T-helper 2 cell treated with Interferon-gamma antibody and Interleukin-4, amounts not matched to agents 5 μg/mL and 100 μg/mL, for 36 hours (primary cell): ENCODE results near the gene VGLL4.

Experiments
- DNase-seq: peaks from one replicate; pipeline ENCODE4 v3.0.0; 2021; ENCODE audit warnings: low spot score
- H3K27ac Mint-ChIP-seq: one replicate; pipeline ENCODE4 v1.8.0; 2021; ENCODE audit warnings: mild to moderate bottlenecking, mixed read lengths
- H3K27me3 Mint-ChIP-seq: one replicate; pipeline ENCODE4 v1.8.0; 2021; ENCODE audit warnings: low read depth, mixed read lengths
- H3K36me3 Mint-ChIP-seq: one replicate; pipeline ENCODE4 v1.8.0; 2021; ENCODE audit warnings: low read depth, mixed read lengths
- H3K4me1 Mint-ChIP-seq: one replicate; pipeline ENCODE4 v1.8.0; 2021; ENCODE audit warnings: low read depth, mixed read lengths
- H3K4me3 Mint-ChIP-seq: one replicate; pipeline ENCODE4 v1.8.0; 2022; ENCODE audit warnings: mild to moderate bottlenecking, moderate library complexity, mixed read lengths
- H3K9me3 Mint-ChIP-seq: one replicate; pipeline ENCODE4 v1.8.0; 2021; ENCODE audit warnings: mixed read lengths

The VGLL4 gene

GRCh38 chr3:11560746-11561145 lies 83.0 kb downstream of the VGLL4 start:
- H3K27me3 Mint-ChIP-seq, result no peaks in the 10 kb centered on the region
- DNase-seq, result no peak
- no peak overlapping the region for H3K27ac Mint-ChIP-seq
- H3K36me3 Mint-ChIP-seq, result peaks cover 32% of the 10 kb centered on the region
- no peak overlapping the region for H3K4me3 Mint-ChIP-seq
- peaks cover 2% of the 10 kb centered on the region for H3K4me1 Mint-ChIP-seq
- H3K9me3 Mint-ChIP-seq, result no peaks in the 10 kb centered on the region

GRCh38 chr3:11559816-11560633 lies 83.7 kb downstream of the VGLL4 start:
- H3K4me1 Mint-ChIP-seq, result peaks cover 2% of the 10 kb centered on the region
- H3K9me3 Mint-ChIP-seq, result no peaks in the 10 kb centered on the region
- DNase-seq, result no peak
- peak overlapping the region; percentile 60 for H3K27ac Mint-ChIP-seq
- no peaks in the 10 kb centered on the region for H3K27me3 Mint-ChIP-seq
- H3K4me3 Mint-ChIP-seq, result no peak overlapping the region
- peaks cover 33% of the 10 kb centered on the region for H3K36me3 Mint-ChIP-seq

- no peaks in the 10 kb centered on the region for H3K9me3 Mint-ChIP-seq
- peaks cover 2% of the 10 kb centered on the region for H3K4me1 Mint-ChIP-seq
- peaks cover 35% of the 10 kb centered on the region for H3K36me3 Mint-ChIP-seq
- peak overlapping the region; percentile 60 for H3K27ac Mint-ChIP-seq
- H3K4me3 Mint-ChIP-seq, result no peak overlapping the region
- no peaks in the 10 kb centered on the region for H3K27me3 Mint-ChIP-seq
- no peak for DNase-seq
Measured at GRCh38 chr3:11558918-11559815, 84.5 kb downstream of the VGLL4 start.

- Mint-ChIP-seq H3K4me3 (no peak overlapping the region), H3K4me1 (peaks cover 2% of the 10 kb centered on the region), H3K27ac (no peak overlapping the region), H3K27me3 (no peaks in the 10 kb centered on the region), H3K36me3 (peaks cover 28% of the 10 kb centered on the region), H3K9me3 (no peaks in the 10 kb centered on the region)
- DNase-seq, result no peak
Measured at GRCh38 chr3:11558411-11558903, 85.3 kb downstream of the VGLL4 start.

GRCh38 chr3:11558002-11558401 lies 85.7 kb downstream of the VGLL4 start:
- H3K27me3 Mint-ChIP-seq, result no peaks in the 10 kb centered on the region
- DNase-seq, result no peak
- H3K4me3 Mint-ChIP-seq, result no peak overlapping the region
- H3K4me1 Mint-ChIP-seq, result peaks cover 2% of the 10 kb centered on the region
- peaks cover 29% of the 10 kb centered on the region for H3K36me3 Mint-ChIP-seq
- peak overlapping the region; percentile 50 for H3K27ac Mint-ChIP-seq
- H3K9me3 Mint-ChIP-seq, result no peaks in the 10 kb centered on the region

- Mint-ChIP-seq H3K27ac (no peak overlapping the region), H3K36me3 (peaks cover 30% of the 10 kb centered on the region)
- DNase-seq, result no peak
Measured at GRCh38 chr3:11556851-11557644, 86.7 kb downstream of the VGLL4 start.

GRCh38 chr3:11555881-11556633 lies 87.7 kb downstream of the VGLL4 start:
- Mint-ChIP-seq H3K27ac (no peak overlapping the region), H3K36me3 (peaks cover 30% of the 10 kb centered on the region), H3K4me1 (peaks cover 2% of the 10 kb centered on the region)

More at GRCh38 chr3:11556851-11557644, 86.7 kb downstream of the VGLL4 start:
- no peaks in the 10 kb centered on the region for H3K9me3 Mint-ChIP-seq
- H3K27me3 Mint-ChIP-seq, result no peaks in the 10 kb centered on the region
- no peak overlapping the region for H3K4me3 Mint-ChIP-seq
- H3K4me1 Mint-ChIP-seq, result peaks cover 2% of the 10 kb centered on the region

GRCh38 chr3:11555211-11555782 lies 88.4 kb downstream of the VGLL4 start:
- DNase-seq, result no peak
- Mint-ChIP-seq H3K4me1 (peaks cover 2% of the 10 kb centered on the region), H3K27ac (no peak overlapping the region), H3K27me3 (no peaks in the 10 kb centered on the region), H3K4me3 (no peak overlapping the region), H3K36me3 (peaks cover 30% of the 10 kb centered on the region), H3K9me3 (no peaks in the 10 kb centered on the region)

More at GRCh38 chr3:11555881-11556633, 87.7 kb downstream of the VGLL4 start:
- H3K4me3 Mint-ChIP-seq, result no peak overlapping the region
- no peaks in the 10 kb centered on the region for H3K27me3 Mint-ChIP-seq
- H3K9me3 Mint-ChIP-seq, result no peaks in the 10 kb centered on the region
- DNase-seq, result no peak

GRCh38 chr3:11554666-11555065 lies 89.0 kb downstream of the VGLL4 start:
- H3K36me3 Mint-ChIP-seq, result peaks cover 26% of the 10 kb centered on the region
- no peak for DNase-seq
- no peaks in the 10 kb centered on the region for H3K27me3 Mint-ChIP-seq
- peak overlapping the region; percentile 6 for H3K27ac Mint-ChIP-seq
- no peak overlapping the region for H3K4me3 Mint-ChIP-seq
- H3K9me3 Mint-ChIP-seq, result no peaks in the 10 kb centered on the region
- peaks cover 2% of the 10 kb centered on the region for H3K4me1 Mint-ChIP-seq

- DNase-seq, result no peak
- Mint-ChIP-seq H3K4me3 (no peak overlapping the region), H3K36me3 (peaks cover 26% of the 10 kb centered on the region)
Measured at GRCh38 chr3:11554236-11554610, 89.5 kb downstream of the VGLL4 start.

GRCh38 chr3:11553436-11554235 lies 90.1 kb downstream of the VGLL4 start:
- Mint-ChIP-seq H3K9me3 (no peaks in the 10 kb centered on the region), H3K36me3 (peaks cover 26% of the 10 kb centered on the region), H3K27me3 (no peaks in the 10 kb centered on the region), H3K27ac (no peak overlapping the region), H3K4me3 (no peak overlapping the region), H3K4me1 (peaks cover 2% of the 10 kb centered on the region)
- no peak for DNase-seq

More at GRCh38 chr3:11554236-11554610, 89.5 kb downstream of the VGLL4 start:
- no peaks in the 10 kb centered on the region for H3K9me3 Mint-ChIP-seq
- no peak overlapping the region for H3K27ac Mint-ChIP-seq
- no peaks in the 10 kb centered on the region for H3K27me3 Mint-ChIP-seq
- peaks cover 2% of the 10 kb centered on the region for H3K4me1 Mint-ChIP-seq
